ENCODE measurements around the gene H2BK1.

H2BK1 gene

GRCh38 chr7:151210087-151210854, at the start of gene H2BK1:
H2BK1 (minus strand) TSS chr7:151210488; CDS start chr7:151210318, 170 bp downstream.
- no peak for DNase-seq

GRCh38 chr7:151257990-151258389, 47.7 kb upstream of the H2BK1 start:
- DNase-seq = no peak

- no peak for DNase-seq
Observed at GRCh38 chr7:151256410-151257045, 46.2 kb upstream of the H2BK1 start.

- DNase-seq = no peak
Observed at GRCh38 chr7:151255390-151255789, 45.1 kb upstream of the H2BK1 start.

GRCh38 chr7:151254851-151255250, 44.6 kb upstream of the H2BK1 start:
- DNase-seq = no peak

DNA sequence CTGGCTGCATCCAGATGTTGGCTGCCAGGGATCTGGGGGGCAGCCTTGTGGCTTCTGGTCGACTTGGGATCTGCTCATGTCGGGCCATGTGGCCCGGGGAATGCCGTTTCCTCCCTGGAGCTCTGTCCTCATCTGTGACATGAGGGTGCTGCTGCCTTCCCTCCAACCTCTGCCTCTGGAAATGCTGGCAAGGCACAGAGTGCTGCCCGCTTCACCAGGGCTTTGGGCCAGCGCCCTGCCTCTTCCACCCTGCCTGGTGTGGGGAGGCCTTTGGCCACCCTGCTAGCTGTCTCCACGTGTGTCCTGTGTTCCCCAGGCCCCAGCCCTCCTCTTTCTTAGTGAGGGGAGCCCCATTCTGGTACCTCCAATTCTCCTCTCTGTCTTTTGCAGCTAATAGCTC, 44.0 kb upstream of the H2BK1 start:
- no peak for DNase-seq

- no peak for DNase-seq
Observed at GRCh38 chr7:151252961-151253711, 42.8 kb upstream of the H2BK1 start.

DNA sequence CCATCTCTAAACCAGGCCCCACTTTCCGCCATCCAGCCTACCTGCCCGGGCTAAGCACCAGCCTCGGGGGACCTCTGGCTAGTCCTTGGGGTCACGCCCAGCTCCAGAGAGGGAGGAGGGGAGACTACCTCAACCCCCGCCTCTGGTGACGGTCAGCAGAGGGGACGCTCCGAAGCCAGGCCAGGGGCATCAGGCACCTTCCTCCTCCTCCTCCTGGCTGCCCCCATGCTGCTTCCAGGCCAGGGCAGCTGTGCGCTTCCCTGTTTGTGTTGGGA, 42.2 kb upstream of the H2BK1 start:
- DNase-seq = no peak

DNA sequence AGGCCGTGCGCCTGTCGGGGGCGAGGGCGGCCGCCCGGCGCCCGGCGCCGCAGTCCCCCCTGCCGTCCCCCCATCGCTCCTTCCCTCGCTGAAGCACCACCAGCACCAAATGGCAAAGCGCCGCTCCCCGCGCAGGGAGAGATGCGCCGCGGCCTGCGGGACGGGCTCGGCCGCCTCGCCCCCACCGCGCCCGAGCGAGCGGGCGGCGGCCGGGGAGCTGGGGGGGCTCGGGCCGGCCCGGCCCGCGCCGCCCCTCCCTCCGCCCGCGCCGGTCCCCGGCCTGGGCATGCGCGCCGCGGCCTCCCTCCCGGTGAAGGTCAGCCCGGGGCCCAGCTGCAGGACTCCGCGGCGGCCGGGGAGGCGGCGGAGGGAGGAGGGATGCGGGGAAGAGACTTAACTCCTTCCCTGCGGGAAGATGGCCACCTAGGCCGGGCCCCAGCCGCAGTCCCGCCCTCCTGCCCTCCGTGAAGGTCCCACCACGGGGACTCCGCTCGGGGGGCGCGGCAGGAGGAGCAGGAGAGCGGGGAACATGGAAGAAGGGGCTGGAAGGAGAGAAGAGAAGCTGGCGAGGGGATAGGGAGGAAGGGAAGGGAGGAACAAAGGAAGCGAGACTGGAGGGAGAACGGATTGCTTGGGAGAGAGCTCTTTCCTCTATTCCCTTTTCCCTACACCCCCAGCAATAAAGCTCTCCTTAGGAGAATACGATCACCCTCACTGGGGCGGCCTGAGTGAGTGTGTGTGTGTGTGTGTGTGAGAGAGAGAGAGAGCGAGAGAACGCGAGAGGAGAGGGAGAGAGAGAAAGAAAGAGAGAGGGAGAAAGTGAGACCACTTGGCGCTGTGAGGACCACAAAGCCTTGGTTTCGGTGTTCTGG, 41.6 kb upstream of the H2BK1 start:
- DNase-seq = peak; percentile 27

DNA sequence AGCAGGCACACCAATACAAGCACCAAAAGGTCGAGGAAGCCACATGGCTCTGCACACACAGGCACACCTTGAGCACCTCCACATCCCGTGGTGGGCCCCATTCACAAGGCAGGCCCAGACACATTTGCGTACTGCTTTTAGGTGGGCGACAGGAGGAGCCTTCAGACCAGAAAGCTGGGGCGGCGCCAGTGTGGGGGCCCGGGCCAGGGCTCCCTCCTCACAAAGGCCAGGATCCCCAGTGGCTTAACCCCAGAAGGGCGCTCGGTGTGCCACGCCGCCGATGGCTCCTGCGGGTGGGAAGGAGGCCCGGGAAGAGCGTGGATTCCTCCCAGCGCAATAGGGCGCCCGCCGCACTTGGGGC, 41.0 kb upstream of the H2BK1 start:
- DNase-seq = no peak

- DNase-seq = no peak
Observed at GRCh38 chr7:151250181-151251132, 40.2 kb upstream of the H2BK1 start.

- DNase-seq = no peak
Observed at GRCh38 chr7:151249732-151250072, 39.4 kb upstream of the H2BK1 start.

GRCh38 chr7:151249034-151249731, 38.9 kb upstream of the H2BK1 start:
- DNase-seq = peak; percentile 72

DNA sequence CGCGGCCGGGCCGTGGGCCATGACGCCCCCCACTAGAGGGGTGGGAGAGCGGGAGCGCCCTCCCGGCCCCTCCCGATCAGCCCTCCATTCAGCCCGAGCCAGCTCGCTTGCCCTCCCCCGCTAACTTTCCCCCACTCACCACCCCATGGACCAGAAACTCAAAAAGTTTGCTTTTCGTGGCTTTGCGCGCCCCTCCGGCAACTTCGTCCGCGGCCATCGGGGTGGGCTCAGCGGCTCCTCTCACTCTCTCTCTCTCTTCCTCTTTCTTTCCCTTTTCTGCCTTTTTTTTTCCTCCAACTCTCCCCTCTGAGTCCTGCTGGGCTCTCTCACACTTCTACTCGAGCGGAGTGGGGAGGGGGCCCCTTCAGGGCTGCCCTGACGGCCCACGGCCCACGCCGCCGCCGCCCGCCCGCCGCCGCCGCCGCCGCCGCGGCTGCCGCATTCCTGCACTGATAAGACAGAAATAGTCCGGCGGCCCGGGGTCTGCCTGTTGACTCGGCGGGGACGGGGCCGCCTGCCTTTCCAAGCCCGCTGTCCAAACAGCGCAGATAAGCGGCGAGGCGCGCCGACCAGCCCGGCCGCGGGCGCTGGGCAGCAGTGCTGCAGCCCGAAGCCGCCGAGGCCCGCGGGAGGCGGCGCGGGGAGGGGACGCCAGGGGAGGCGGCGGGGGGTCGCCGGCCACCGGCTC, 38.2 kb upstream of the H2BK1 start, which contains the start of gene SMARCD3:
TSS of gene SMARCD3 (minus strand) at position 349 of the 688 bp plus-strand sequence. CDS start at position 217, 132 bp downstream.
- DNase-seq = peak; percentile 25

GRCh38 chr7:151247611-151248345, 37.5 kb upstream of the H2BK1 start:
- no peak for DNase-seq

DNA sequence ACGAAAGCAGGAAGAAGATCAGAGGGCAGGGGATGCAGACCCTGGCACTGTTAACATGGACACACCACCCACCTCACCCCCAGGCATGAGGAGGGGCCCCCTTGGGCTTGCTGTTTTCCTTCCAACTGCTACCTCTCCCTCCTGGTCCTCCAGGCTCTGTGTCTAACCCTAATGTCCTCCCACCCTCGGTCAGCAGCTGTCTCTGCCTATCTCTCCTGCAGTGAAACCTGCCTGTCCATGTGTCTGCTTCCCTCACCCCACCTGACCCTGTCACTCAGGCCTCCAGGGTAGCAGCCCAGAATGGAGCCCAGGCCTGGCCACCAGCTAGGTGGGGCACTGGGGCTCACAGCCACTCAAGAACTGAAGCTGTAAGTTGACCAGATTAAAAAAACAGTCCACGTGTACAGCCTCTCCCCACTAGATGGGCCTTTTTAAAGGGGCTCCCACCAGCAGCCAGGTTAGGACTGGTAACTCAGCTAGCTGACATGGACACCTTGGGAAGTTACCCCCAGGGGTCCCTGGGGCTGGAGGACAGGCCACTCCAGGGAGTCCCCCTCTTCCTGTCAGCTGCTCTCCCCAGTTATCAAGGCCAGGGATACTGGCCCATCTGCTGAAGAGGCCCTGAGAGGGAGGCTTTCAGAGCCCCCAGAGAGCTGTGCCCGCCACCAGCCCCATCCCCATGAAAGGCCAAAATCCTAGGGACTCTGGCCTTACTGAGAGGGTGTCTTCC, 36.7 kb upstream of the H2BK1 start:
- DNase-seq = no peak

- DNase-seq = no peak
Observed at GRCh38 chr7:151246102-151246850, 36.0 kb upstream of the H2BK1 start.

DNA sequence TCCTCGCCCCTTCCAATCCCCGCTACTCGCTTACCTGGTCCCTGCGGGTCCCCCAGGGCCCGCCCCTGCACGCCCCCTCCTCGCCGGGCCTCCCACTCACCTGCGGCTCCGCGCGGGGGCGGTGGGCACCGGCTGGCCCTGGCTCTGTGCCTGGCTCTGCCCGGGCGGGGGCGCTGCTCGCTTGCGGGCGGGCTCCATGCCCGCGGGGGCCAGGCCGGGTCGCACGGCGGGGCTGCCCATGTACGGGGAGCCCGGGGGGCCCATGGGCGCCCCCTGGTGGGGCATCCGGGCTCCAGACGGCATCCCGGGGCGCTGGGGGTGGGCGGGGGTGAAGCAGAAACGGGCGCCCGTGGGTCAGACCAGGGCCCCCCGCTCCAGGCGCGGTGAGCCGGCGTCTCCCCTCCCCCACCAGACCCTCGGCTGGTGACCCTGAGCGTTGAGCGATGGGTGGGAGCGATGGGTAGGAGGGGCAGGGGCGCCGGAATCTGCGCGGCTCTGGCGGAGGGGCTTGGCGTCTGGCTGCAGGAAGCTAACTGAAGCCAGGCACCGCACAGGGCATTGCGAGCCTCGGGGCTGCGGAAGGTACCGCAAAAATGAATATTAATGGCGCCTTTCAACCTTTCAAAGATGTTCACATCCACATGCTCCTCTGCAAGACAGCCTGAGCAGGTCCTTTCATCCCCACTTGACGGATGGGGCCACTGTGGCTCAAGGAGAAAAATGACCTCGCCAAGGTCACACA, 35.2 kb upstream of the H2BK1 start:
- peak; percentile 59 for DNase-seq

All from suppressor macrophage treated with lipopolysaccharide for 4 hours (primary cell).